ENCODE results near the gene PKLR.

The PKLR gene

DNA sequence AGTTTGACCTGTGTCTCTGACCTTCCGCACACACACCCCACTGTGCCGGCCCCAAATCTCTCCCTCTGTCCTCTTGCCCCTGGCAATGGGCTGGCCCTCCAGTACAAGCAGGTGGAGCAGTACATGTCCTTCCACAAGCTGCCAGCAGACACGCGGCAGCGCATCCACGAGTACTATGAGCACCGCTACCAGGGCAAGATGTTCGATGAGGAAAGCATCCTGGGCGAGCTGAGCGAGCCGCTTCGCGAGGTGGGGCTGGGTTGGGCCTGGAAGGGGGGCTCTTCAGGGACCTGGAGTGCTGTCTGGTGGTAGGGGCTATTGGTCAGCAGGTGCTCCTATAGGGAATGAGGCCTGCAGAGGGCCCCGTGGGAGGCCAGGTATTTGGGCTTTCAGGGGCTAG lies 16.2 kb downstream of the PKLR start:
- Histone ChIP-seq H3K36me3 (ENCODE audit: insufficient read depth, low read length) (no peaks in the 10 kb centered on the region), H3K9me3 (ENCODE audit: control insufficient read depth, insufficient read depth, low read length) (no peaks in the 10 kb centered on the region), H3K9ac (ENCODE audit: low read depth, low read length) (no peak overlapping the region), H3K4me1 (ENCODE audit: insufficient read depth, low read length) (no peaks in the 10 kb centered on the region)

GRCh38 chr1:155284476-155284875 lies 16.8 kb downstream of the PKLR start:
- Histone ChIP-seq H3K9ac (ENCODE audit: low read depth, low read length) (no peak overlapping the region), H3K4me1 (ENCODE audit: insufficient read depth, low read length) (peaks cover under 1% of the 10 kb centered on the region), H3K9me3 (ENCODE audit: control insufficient read depth, insufficient read depth, low read length) (no peaks in the 10 kb centered on the region), H3K36me3 (ENCODE audit: insufficient read depth, low read length) (no peaks in the 10 kb centered on the region)

- Histone ChIP-seq H3K9ac (ENCODE audit: low read depth, low read length) (no peak overlapping the region), H3K4me1 (ENCODE audit: insufficient read depth, low read length) (peaks cover 11% of the 10 kb centered on the region), H3K9me3 (ENCODE audit: control insufficient read depth, insufficient read depth, low read length) (no peaks in the 10 kb centered on the region), H3K36me3 (ENCODE audit: insufficient read depth, low read length) (no peaks in the 10 kb centered on the region)
Observed at GRCh38 chr1:155282488-155283091, 18.6 kb downstream of the PKLR start.

DNA sequence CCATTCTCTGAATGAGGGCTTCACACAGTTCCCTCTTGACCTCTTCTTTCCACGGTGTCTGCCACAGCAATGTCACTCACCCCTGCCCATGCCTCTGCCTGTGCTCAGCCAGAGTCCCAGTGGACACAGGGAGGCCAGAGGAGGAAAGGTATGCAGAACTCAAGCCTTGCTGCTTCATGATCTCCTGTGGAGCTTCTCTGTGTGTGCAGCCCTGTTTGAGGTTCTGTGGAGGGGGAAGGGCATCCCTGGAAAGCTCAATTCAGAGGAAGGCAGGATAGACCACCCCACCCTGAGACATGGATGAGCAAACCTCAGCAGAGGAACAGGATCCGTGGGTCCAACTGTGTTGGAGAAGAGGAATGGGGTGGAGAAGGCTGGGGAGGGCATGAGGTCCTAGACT lies 22.0 kb downstream of the PKLR start:
- Histone ChIP-seq H3K9me3 (ENCODE audit: control insufficient read depth, insufficient read depth, low read length) (no peaks in the 10 kb centered on the region), H3K9ac (ENCODE audit: low read depth, low read length) (no peak overlapping the region)

DNA sequence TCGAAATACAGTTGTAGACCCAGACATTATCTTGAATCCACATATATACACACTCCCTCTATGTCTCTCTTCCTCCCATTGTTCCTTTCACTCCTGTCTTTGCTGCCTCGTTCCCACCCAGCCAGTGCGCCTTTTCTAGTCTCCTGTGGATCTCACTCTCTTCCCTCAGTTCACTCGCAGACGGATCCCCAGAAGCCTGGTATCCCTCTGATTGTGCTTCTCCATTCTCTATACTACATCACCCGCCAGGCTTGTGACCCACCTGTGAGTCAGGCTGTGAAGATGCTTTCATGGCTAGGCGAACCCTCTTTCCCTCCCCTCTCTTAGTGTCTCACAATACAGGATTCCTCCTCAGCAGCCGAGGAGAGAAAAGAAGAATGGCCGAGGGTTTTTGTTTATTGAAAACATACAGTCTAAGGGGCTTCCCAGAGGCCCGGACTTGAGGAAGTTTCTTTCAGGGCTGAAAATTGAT lies 22.5 kb downstream of the PKLR start:
- Histone ChIP-seq H3K9me3 (ENCODE audit: control insufficient read depth, insufficient read depth, low read length) (no peaks in the 10 kb centered on the region), H3K36me3 (ENCODE audit: insufficient read depth, low read length) (no peaks in the 10 kb centered on the region), H3K4me1 (ENCODE audit: insufficient read depth, low read length) (peaks cover 11% of the 10 kb centered on the region), H3K9ac (ENCODE audit: low read depth, low read length) (no peak overlapping the region)

More for the DNA sequence above, 22.0 kb downstream of the PKLR start:
- peaks cover 11% of the 10 kb centered on the region for H3K4me1 ChIP-seq (ENCODE audit: insufficient read depth, low read length)
- H3K36me3 ChIP-seq (ENCODE audit: insufficient read depth, low read length): no peaks in the 10 kb centered on the region

DNA sequence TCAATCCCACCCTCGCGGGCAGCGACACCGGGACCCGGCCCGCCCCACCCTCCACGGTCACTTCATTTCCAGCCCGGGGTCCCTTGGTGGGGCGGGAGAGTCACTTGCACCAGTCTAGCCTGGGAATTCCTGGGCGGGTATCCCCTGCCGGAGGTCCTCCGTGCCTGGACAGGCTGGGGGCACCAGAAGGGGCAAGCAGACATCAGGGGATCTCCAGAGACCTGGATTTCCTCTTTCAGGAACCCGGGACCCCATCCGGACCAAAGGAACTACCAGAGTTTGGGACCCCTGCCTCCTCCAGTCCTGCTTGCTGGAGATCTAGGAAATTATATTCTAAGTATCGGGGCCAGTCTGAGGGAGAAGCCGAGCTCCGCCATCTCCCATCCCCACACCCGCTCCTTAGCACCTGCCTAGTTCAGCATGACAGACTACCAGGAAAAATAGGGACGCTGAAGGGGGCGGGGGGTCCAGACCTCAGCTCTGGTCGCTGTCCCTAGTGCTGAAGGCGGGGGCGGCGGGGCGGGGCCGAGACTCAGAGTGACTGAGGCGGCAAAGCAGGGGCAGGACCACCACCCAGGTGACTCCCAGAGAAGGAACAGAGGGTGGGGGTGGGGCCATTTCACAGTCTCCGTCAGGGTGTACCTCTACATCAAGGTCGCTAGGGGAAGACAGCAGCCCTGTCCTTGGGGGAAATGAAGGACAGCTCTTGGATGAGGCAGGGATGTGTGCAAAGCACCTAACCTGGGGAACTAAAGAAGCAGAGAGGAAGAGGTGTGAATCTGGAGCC lies 23.1 kb downstream of the PKLR start:
- Histone ChIP-seq H3K9me3 (ENCODE audit: control insufficient read depth, insufficient read depth, low read length) (no peaks in the 10 kb centered on the region), H3K36me3 (ENCODE audit: insufficient read depth, low read length) (no peaks in the 10 kb centered on the region), H3K4me1 (ENCODE audit: insufficient read depth, low read length) (peaks cover 11% of the 10 kb centered on the region), H3K9ac (ENCODE audit: low read depth, low read length) (peak overlapping the region; percentile 74; the same call in 1 of the 2 replicates)

GRCh38 chr1:155277070-155277901 lies 24.0 kb downstream of the PKLR start, which contains the start of gene HCN3:
Gene HCN3 (plus strand): TSS chr1:155277463. CDS start chr1:155277591, 128 bp downstream.
- Histone ChIP-seq H3K4me1 (ENCODE audit: insufficient read depth, low read length) (peaks cover 11% of the 10 kb centered on the region), H3K9me3 (ENCODE audit: control insufficient read depth, insufficient read depth, low read length) (no peaks in the 10 kb centered on the region), H3K9ac (ENCODE audit: low read depth, low read length) (peak within 1 kb of the TSS; percentile 74; the same call in 1 of the 2 replicates), H3K36me3 (ENCODE audit: insufficient read depth, low read length) (no peaks in the 10 kb centered on the region)

GRCh38 chr1:155273343-155274245 lies 27.6 kb downstream of the PKLR start, which contains the start of gene CLK2:
Gene CLK2 (minus strand): TSS chr1:155273504. CDS start chr1:155270977, 2,527 bp downstream.
- peaks cover 20% of the 10 kb centered on the region for H3K36me3 ChIP-seq (ENCODE audit: insufficient read depth, low read length)
- peaks cover 1% of the 10 kb centered on the region for H3K4me1 ChIP-seq (ENCODE audit: insufficient read depth, low read length)
- H3K9ac ChIP-seq (ENCODE audit: low read depth, low read length): peak within 1 kb of the TSS; percentile 52
- no peaks in the 10 kb centered on the region for H3K9me3 ChIP-seq (ENCODE audit: control insufficient read depth, insufficient read depth, low read length)

DNA sequence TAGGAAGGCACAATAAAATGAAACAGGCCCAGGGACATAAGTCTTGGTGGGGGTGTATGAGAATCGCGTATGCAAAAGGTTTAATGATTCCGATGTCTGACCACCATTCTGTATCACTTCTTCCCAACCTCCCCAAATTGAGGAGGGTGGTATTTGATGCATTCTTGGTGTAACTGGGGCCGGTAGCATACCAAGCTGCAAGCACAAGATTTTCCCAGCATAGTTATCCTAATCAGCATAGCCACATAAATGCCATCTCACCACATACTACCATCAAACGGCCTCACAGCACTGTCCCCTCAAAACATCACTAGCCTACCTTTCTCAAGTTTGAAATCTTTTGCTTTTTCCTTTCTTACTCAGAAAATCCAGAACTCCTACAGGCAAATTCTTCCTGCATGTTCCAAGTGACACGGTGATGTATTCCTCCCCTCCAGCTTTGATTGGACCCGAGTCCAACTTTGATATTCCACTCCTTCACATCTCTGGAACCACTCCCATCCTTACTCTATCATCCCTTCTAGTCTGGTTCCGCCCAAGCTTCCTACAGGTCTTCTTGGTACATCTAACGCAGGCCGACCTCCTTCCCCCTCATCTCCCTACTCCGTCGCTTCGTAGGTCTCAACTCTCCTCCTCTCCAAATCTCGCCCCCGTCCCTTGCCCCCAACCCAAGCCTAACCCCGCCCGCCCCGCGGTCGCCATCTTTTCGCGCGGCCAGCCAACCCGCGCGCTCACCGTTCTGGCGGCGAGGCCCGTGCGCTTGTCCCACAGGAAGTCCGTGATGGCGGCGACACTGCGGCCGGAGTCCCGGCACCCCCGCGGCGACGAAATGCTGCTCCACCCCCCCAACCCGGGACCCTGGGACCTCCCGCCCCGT lies 28.5 kb downstream of the PKLR start:
- Histone ChIP-seq H3K9me3 (ENCODE audit: control insufficient read depth, insufficient read depth, low read length) (no peaks in the 10 kb centered on the region), H3K36me3 (ENCODE audit: insufficient read depth, low read length) (peaks cover 29% of the 10 kb centered on the region), H3K4me1 (ENCODE audit: insufficient read depth, low read length) (no peaks in the 10 kb centered on the region), H3K9ac (ENCODE audit: low read depth, low read length) (peak overlapping the region; percentile 52)

DNA sequence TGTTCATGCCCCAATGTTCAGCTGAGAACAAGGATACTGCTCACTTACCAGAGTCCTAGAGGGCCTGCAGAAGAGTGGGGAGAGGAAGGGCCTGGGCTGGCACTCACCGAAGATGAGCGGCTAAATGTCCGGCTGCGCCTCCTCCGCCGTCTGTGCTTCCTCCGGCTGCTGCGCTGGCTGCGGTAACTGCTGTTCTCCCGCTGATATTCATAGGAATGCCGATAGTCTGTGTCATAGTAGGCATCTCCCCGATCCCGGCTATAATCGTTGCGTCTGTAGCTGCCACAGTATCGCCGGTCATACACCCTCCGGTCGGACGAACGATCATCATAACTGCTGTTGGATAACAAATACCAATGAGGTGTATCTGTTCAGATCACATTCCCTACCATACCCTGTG lies 31.9 kb downstream of the PKLR start:
- H3K4me1 ChIP-seq (ENCODE audit: insufficient read depth, low read length): no peaks in the 10 kb centered on the region
- H3K36me3 ChIP-seq (ENCODE audit: insufficient read depth, low read length): peaks cover 53% of the 10 kb centered on the region
- no peak overlapping the region for H3K9ac ChIP-seq (ENCODE audit: low read depth, low read length)
- H3K9me3 ChIP-seq (ENCODE audit: control insufficient read depth, insufficient read depth, low read length): no peaks in the 10 kb centered on the region

- no peaks in the 10 kb centered on the region for H3K9me3 ChIP-seq (ENCODE audit: control insufficient read depth, insufficient read depth, low read length)
- H3K9ac ChIP-seq (ENCODE audit: low read depth, low read length): no peak overlapping the region
- peaks cover 61% of the 10 kb centered on the region for H3K36me3 ChIP-seq (ENCODE audit: insufficient read depth, low read length)
- H3K4me1 ChIP-seq (ENCODE audit: insufficient read depth, low read length): no peaks in the 10 kb centered on the region
Observed at GRCh38 chr1:155268630-155269029, 32.6 kb downstream of the PKLR start.

GRCh38 chr1:155267373-155267772 lies 33.9 kb downstream of the PKLR start:
- H3K9me3 ChIP-seq (ENCODE audit: control insufficient read depth, insufficient read depth, low read length): no peaks in the 10 kb centered on the region
- no peaks in the 10 kb centered on the region for H3K4me1 ChIP-seq (ENCODE audit: insufficient read depth, low read length)
- H3K36me3 ChIP-seq (ENCODE audit: insufficient read depth, low read length): peaks cover 62% of the 10 kb centered on the region
- no peak overlapping the region for H3K9ac ChIP-seq (ENCODE audit: low read depth, low read length)

DNA sequence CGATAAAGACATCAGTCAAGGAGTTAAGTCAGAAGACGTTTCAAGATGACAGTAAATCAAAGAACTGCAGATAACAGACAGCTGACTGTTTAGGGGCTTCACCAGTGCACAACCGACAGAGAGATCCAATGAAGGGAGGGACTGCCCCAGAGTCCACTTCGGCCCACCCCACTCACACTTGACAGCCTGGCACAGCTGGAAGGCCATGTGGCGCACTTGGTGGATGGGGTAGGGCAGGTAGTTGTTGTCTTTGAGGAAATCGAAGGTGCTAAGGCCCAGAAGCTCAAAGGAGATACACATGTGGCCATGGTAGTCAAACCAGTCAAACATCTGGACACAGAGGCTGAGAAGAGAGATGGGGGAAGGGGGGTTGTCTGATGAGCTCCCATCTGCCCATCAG lies 34.7 kb downstream of the PKLR start:
- H3K9ac ChIP-seq (ENCODE audit: low read depth, low read length): no peak overlapping the region
- H3K4me1 ChIP-seq (ENCODE audit: insufficient read depth, low read length): no peaks in the 10 kb centered on the region; the same call in 1 of the 2 replicates
- no peaks in the 10 kb centered on the region for H3K9me3 ChIP-seq (ENCODE audit: control insufficient read depth, insufficient read depth, low read length)
- H3K36me3 ChIP-seq (ENCODE audit: insufficient read depth, low read length): peaks cover 59% of the 10 kb centered on the region
